GM04503 (cell line): Measurements from ENCODE around the gene LYL1.

Source experiments
- DNase-seq: peaks from one replicate; pipeline ENCODE4 v3.0.0-alpha.2; 2012; ENCODE audit warnings: low read depth

LYL1 gene

DNA sequence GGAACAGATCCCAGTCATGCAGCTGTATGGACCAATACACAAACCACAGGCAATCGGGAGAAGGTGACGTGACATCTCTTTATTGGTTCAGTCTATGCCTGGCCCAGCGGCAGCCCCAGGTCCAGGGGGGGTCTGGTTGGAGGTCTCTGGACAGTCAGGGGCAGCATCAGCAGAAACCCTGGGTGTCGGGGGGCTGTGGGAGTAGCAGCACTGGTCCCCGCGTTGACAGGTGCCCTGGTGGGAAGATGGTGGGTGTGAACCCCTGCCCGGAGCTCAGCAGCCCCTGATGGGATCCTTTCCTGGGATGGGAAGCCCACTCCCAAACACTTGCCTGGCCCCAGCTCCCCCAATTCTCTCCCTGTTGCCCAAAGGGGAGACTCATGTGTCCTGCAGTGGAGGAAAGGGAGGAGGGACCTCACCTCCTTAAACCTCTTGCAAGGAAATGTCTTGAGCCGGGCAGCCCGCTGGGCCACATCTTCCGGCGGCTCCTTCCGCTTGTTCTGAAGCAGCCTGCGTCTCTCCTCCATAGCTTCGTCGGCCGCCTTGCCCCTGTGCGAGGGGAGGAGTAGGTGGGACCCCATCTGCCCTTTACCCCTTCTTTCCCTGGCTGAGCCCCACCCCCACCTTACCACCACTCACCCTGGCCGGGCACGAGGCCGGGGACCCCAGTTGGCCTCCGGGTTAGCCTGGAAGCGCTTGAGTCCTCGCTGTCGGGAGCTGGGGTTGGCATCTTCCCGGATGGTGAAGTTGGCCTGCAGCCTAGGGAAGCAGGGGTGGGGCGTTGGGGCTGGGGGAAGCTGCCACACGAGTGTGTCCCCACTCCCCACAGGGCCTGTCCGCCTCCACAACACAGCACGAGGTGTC, 2.4 kb upstream of the LYL1 start:
- DNase-seq = no peak

DNA sequence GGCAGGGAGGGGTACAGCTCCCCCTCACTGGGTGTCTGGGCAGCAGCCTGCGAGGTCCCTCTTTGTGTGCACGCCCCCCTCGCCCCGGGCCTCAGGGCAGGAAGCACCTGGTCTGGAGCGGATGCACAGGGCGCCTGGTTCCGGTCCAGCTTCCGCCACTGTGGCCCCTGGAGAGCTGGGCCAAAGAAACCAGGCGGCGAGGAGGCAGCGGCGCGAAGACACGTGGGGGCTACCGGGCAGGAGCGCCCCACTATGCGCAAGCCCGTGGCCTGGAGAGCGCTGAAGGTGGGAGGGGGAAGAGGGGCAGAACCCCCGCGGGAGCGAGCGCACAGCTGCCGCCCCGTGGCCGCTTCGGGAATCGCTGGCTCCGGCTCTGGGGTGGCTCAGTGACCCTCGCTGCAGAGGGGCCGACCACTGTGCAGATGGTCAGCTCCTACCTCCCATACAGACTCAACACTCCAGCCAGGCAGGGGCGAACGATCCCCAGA, 1.7 kb upstream of the LYL1 start:
- no peak for DNase-seq

DNA sequence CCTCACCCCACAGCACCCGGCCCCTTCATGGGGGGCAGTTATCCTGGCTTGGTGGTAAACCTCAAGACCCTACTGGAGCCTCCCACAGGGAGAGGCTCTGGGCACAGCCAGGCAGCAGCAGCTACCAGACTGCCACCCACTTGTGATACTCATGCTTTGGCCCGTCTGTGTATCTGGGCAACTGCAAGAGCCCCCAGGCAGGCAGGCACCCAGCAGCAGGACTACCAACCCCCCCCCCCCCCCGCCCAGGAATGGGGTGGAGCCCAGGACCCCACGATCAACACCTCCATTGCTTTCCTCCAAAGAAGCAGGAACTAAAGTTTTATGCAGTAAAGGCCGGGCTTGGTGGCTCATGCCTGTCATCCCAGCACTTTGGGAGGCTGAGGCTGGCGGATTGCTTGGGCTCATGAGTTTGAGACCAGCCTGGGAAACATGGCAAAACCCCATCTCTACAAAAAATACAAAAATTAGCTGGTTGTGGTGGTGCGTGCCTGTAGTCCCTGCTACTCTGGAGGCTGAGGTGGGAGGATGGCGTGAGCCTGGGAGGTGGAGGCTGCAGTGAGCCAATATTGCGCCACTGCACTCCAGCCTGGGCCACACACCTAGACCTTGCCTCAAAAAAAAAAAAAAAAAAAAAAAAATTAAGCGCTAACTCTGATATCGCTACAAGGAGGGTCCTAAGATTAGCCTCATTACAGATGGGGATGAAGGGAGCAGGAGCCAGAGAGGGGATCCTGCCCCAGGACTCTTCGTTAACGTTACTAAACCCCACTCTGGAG, 1.1 kb upstream of the LYL1 start:
- no peak for DNase-seq

DNA sequence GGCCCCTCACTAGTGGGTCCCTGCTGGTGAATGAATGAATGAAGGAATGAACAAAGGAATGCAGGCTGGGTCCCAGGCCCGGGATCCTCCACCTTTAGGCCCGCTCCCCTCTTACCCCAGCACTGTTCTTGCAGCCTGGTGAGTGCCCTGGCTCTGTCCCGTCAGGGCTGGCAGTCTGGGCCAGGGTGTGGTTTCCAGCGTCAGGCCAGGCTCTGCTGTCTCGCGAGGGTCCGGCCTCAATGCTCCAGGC, 317 bp downstream of the LYL1 start:
- DNase-seq = no peak

DNA sequence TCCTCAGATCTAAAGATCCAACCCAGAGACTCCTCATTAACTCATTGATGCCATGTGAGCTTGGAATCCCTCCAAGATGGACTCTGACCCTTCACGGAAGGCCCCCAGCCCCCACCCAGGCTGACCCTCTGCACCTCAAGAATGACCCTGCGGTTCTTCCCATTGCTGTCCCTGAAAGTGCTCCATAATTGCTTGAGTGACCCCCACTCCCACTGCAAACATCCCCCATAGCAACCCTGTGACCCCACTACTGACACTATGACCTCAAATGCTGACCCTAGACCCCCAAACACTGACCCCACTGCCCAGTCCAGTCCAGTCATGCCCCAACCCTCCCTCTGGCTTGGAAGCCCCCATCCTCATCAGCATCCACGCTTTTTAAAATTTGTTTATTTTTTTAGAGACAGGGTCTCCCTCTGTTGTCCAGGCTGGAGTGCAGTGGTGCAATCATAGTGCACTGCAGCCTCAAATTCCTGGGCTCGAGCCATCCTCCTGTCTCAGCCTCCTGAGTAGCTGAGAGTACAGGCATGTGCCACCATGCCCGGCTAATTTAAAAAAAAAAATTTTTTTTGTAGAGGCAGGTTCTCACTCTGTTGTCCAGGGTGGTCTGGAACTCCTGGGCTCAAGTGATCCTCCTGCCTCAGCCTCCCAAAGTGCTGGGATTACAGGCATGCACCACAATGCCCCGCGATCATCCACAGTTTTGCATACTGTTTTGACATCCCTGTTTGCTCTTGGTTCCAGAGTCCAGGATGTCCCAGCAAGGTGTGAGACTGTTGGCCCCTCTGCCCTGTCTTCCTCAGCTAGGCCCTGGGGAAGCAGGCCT, 855 bp downstream of the LYL1 start:
- no peak for DNase-seq

DNA sequence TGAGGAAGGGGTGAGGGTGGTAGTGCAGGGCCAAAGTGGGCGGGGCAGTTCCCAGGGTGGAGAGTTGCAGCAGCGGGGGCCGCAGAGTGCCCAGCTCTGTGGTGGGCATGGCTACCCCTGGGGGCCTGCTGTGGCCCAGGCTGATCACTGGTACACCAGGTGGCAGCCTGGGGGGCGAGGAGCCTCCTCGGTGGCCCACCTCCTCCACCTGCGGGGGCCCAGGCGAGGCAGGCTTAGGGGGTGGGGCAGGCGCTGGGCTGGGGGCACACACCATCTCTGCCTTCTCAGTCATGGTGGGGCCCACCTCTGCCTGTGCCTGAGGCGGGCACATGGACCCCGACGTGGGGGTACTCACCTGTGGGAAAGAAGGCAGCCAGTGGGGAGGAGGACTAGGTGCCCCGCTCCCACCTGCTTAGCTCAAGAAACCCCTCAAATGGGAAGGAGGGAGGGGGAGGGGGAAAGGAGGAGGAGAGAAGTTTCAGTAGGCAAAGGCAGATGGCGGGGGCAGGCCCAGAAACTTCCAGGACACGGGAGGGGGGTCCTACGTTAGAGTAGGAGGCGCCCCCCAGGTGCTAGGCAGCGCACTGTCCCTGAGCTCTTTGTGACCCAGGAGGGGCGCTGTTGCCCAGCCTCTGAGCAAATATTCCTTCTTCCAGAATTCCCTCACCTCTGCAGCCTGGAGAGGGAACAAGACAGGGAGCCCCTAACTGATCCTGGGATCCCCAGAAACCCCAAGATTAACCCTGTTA, 1.6 kb downstream of the LYL1 start:
- no peak for DNase-seq

DNA sequence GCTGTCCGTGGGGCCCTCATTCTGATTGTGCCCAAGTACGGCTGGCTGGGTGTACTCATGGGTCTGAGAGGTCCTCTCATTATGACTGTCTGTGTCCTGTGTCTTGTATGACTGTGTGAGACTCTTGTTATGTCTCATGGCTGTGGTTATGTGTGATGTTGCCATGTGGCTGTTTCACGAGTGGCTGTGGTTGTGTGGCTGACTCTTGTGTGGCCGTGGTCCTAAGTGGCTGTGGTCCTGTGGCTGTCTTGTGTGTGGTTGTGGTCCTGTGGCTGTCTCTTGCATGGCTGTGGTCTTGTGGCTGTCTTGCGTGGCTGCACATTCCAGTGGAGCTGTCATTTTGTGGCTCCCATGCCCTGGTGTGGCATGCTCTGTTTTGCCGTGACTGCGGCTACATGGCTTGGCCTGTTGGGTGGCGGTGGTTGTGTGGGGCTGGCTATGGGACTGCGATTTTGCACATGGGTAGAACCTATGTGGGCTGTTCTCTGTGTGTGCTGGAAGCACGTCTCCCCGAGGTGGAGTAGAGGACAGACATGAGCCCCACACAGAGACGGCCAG, 2.5 kb downstream of the LYL1 start:
- no peak for DNase-seq

DNA sequence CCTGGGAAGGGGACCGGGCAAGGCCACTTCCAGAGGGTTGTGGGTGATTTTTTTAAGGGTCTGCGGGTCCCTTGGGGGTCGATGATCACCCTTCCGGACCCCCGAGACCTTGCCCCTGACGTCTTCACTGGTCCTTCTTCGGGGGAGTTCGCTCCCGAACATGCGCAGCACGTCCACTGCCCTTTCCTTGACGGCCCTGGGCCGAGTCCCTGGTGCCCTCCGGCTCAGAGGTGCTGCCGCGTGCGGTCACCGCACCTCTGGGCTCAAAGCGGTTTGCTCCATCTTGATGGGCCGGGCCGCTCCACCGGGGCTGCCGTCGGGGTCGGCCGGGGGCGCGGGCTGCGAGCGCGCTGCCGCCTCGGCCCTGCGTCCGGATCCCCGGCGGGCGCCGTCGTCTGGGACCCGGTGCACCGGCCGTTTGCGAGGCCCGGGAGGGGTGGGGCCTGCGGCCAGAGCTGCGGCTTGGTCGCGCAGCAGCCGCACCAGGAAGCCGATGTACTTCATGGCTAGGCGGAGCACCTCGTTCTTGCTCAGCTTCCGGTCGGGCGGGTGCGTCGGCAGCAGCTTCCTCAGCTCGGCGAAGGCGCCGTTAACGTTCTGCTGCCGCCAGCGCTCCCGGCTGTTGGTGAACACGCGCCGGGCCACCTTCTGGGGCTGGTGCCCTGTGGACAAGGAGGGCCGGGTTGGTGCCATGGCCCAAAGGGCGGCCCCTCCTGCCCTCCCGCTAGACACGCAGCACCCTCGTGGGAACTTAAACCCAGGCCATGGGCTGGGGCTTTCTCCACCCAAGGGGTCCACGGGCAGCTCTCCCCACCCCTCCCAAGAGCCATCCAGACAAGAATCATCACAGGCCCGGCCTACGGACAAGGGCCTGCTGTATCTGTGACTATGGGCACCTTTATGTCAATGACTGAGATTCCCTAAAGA, 3.3 kb downstream of the LYL1 start:
- DNase-seq = no peak

DNA sequence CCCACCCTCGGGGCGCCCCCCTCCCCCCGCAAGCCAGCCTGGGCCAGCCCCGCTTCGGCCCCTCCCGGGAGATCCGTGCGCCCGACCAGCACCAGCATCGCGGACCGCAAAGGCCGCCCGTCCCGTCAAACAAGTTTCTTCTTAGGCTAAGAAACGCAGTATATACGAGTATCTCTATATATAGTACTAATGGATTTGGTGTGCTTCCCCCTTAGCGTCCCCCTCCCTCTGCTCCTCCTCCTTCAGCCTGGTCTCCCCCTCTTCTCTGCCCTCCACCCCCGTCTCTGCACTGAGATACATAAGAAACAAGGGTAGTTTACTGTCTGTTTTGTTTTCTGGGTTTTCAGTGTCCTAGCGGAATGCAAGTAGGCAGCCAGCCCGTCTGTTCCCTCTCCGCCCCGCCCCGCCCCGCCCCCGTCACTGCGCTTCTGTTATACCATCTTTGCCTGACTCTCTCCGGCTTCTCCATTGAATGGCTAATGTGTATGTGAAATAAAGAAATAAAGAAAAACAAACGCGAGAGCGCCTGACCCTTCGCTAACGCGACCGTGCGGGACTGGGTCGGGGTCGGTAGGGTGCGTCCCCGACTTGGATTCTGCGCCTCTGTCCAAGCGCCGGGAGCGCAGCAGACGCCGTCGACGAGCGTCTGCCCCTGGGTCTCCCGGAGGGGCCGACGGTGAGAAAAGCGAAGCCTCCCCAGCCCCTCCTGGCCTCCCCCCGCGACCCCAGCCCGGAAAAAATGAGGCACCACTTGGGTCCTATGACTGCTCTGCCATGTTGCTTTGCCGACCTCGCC, 4.2 kb downstream of the LYL1 start:
- DNase-seq = no peak

DNA sequence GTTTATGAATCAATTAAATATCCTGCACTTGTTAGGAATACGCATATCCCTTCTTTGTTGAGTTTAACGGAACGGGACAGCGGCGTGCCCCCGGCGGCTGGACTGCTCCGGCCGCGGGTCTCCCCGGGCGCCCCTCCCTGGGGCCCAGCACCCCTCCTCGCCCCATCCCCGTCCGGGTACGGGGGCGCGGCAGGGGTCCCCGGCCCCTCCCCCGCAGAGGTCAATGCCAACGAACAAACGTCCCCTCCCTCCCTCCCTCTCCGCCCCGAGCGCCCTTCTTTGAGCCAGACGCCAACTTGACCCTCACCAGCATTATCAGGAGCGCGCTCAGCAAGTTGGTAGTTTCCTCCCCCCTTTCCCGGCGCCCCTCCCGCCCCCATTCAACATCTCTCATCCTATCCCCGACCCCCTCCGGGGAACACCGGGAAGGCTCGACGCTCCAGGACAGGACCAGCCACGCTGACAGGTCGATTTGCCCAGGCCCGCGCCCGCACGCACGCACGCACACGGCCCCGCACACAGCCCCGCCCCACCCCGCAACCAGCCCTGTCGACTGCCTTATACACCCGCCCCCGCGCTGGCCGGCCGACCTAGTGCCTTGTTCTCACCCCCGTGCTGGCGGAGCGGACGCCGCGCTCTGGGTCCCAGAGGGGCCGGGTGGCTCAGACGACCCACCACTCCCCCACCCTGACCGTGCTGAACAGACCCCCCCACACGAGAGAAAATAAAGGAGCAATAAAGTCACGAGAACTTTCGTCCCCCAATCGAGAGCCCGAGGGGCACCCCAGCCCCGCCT, 5.0 kb downstream of the LYL1 start:
- DNase-seq = no peak

DNA sequence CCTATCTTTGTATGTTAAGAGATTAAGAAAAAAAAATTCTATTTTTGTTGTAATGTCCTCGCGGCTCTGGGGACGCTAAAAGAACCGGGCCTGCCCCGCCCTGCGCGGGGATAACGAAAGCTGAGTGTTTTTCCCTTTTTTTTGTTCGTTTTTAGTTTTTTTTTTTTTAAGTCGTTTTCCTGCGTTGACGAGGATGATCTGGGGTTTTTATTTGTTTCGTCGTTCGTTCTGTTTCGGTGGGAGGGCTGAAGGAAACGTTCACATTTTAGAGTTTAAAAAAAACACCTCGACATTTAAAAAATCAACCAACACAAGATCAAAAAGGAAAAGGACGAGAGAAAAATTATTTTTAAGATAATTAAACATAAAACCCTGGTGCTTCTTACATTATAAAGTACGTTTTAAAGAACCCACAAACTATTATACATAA, 5.6 kb downstream of the LYL1 start:
- no peak for DNase-seq

DNA sequence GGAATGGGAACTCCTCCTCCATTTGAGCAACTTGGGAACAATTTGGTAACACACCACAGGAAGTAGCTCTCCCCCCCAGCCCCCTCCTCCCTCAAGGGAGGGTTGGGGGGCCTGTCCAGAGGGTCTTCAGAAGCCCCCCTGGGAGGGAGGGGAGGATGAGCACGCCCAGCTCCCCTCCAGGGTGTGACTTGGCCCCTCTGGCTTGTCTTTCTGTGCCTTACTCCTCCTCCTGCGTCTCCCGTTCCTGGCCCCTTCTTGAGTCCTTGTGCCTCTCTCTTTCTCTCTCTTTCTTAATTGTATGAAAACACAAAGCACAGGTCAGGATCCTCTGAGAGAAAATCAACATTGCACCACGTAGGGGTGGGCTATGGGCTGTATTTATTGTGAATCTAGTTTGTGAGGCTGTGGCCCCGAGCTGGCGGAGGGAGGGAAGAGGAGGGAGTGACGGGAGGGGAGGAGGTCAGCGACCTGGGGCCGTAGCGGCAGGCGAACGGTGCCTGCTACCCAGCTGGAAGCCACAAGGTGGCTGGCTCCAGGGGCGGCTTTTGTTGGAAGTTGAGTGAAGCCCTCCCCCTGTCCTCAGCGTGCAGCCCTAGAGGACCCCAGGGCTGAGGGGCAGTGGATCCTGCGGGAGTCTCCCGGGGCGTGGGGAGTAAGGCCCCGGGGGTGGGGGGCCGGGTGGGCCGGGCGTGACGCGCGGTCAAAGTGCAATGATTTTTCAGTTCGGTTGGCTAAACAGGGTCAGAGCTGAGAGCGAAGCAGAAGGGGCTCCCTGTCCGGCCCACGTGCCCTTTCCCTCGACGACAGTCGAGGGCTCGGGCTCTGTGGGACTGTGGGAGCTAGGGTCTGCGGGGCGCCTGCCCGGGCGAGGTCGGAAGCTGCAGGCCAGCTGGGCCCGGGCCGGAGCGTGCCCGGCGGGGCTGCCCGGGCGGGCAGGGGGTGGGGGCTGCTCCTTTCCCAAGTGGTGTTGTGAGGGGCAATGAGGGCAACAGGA, 6.4 kb downstream of the LYL1 start:
- no peak for DNase-seq

DNA sequence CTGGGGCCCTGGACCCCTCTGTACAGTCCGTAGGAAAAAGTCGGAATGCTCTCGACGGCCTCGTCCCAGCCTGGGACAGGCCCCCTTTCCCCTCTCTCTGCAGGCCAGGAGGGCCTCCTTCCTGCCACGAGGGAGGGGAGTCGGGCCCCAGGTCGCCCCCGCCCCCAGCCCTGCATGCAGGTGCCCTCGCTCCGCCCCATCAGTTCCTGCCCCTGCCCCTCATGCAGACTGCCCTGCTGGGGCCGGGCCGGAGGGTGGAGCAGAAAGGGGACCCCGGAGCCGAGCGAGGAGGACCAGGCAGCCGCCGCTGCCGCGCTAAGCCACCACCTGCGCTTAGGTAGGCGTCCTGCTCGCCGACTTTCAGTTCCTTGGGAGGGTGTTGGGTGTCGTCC, 7.3 kb downstream of the LYL1 start:
- no peak for DNase-seq

DNA sequence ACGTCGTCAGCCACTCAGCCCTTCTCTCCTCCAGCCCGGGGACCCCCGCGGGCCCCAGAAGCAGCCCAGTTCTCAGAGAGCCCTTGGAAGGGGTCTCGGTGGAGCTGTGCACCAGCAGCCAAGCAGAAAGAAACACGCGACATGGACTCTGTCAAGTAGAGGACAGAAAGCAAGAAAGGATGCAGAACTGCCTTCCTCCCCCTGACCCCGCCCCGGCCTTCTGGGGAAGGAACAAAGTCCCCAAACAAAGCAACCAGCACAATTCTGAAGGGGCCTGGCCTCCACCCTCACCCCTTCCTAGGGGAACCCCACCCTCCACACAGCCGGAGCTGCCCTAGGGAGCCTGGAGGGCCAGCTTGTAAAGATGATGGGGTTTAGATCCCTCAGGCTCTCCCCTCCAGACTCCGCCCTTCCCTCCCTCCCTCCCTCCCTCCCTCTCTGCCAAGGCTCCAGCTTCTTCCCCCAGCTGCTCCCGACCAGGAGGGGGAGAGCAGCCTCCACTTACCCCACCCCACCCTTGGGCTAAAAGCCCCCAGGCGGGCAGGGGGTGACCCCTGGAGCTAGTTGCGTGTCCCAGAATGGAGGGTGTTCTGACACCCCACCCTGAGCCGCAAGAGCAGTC, 7.8 kb downstream of the LYL1 start:
- DNase-seq = no peak

DNA sequence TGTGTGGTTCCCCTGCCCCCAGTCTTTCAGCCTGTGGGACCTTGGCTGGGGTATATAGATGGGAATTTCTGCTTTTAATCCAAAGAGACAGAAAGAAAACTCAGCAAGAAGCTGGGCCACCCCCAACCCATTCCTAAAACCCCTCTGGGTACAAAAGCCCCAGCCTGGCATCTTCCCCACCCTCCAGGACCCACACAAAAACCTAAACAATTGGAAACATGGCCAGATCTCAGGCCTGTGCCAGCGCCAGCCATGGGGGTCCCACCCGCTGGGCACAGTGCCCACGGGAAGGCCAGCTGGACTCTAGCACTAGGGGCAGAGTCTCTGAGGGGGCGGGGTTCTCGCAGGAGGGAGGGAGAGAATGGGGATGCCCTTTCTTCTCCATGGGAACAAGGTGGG, 8.6 kb downstream of the LYL1 start:
- DNase-seq = no peak

DNA sequence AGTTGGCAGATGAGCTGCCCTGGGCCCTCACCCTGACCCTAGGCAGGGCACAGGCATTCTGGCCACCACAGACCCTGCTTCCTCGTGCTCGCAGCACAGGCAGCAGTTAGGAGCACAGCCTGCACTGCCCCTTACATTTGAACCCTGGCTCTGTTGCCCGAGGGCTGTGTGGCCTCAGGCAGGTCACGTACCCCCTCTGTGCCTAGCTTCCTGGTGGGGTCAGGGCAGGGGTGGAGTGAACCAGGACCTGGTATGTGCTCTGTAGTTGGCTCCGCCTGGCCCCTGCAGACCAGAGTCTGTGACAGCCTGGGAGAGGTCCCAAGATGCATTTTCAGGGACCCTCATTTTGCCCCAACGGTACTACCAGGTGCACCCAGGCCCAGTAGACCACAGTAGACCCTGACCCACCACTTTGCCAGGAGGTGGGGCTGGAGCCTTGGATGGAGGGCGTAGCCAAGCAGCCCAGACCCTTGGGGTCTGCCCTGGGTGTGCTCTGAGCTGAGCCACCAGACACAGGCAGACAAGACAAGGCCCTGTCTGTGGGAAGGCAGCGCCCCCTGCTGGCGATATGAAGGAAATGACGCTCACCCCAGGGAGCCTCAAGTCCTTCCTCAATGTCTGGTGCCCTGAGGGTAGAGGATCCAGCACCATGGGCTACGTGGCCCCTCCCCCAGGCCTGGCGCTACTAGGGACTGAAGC, 9.1 kb downstream of the LYL1 start:
- no peak for DNase-seq
